Endothelial cell of umbilical vein (primary cell): ENCODE results near the gene ZNF195. TPM values are rescaled to one million over a fixed set of nuclear protein-coding genes. Genes with fewer than 3 reads are reported as not detected.

Experiments used
- BruUV-seq: library from RNA; stranded (reverse); fragments of 400-500 nt; replicated peaks from 2 replicates; lab custom pipeline; 2021; lab: Mats Ljungman, UMichigan
- CTCF ChIA-PET: fragments of 300-600, 350-600 bp; sonication (Branson Sonifier 250); formaldehyde crosslinking; loops from one replicate; lab custom pipeline; 2021; ENCODE audit warnings: antibody characterized with exemption, inconsistent platforms; lab: Charles Lee
- POLR2A ChIA-PET: fragments of 300-600, 350-600 bp; sonication (Branson Sonifier 250); formaldehyde crosslinking; loops from one replicate; lab custom pipeline; 2021; ENCODE audit warnings: antibody characterized with exemption, inconsistent platforms; lab: Charles Lee
- DNase-seq: peaks from one replicate; pipeline ENCODE4 v3.0.0-alpha.2; 2011; ENCODE audit warnings: low read depth, low spot score
- FAIRE-seq: peaks from 2 replicates; lab custom pipeline; 2011; peaks lifted over from hg19 to GRCh38; lab: Jason Lieb, UNC
- H2AFZ ChIP-seq: 2 replicates; pipeline ENCODE4 v1.6.0; 2012; ENCODE audit warnings: low read depth, low read length, control low read depth, inconsistent platforms
- H3K27ac ChIP-seq: 2 replicates; pipeline ENCODE4 v1.5.1; 2011; ENCODE audit warnings: low read depth, mild to moderate bottlenecking, control low read depth, low read length, moderate library complexity; ENCODE audit not compliant: insufficient read depth
- H3K27me3 ChIP-seq, 2 experiments: 2 replicates each; pipeline versions ENCODE4 v1.6.0 to v1.6.1; 2011; ENCODE audit warnings: low read length in 2 of 2, mixed read lengths in 1 of 2; ENCODE audit not compliant: control insufficient read depth in 2 of 2, insufficient read depth in 2 of 2
- H3K36me3 ChIP-seq, 2 experiments: 2 replicates in 1 of 2; 3 replicates in 1 of 2; pipeline ENCODE4 v1.5.1; 2011; ENCODE audit warnings: low read length in 2 of 2, mild to moderate bottlenecking in 1 of 2, moderate library complexity in 1 of 2; ENCODE audit not compliant: control insufficient read depth in 2 of 2, insufficient read depth in 2 of 2; ENCODE audit errors: extremely low read depth in 1 of 2
- H3K4me1 ChIP-seq: 3 replicates; pipeline ENCODE4 v1.5.1; 2011; ENCODE audit warnings: mild to moderate bottlenecking, low read length; ENCODE audit not compliant: control insufficient read depth, insufficient read depth; ENCODE audit errors: extremely low read depth
- H3K4me2 ChIP-seq: 2 replicates; pipeline ENCODE4 v1.6.1; 2011; ENCODE audit warnings: low read length, control low read depth, mixed read lengths; ENCODE audit not compliant: insufficient read depth
- H3K4me3 ChIP-seq, 3 experiments: fragments of 200-600 bp in 1 of 3; sonication (generic), shearing (Covaris generic) in 1 of 3; replicated peaks in 1 of 3; 2 replicates each; pipeline ENCODE4 v1.5.1; 2011 to 2016; ENCODE audit warnings: control low read depth in 3 of 3, low read length in 3 of 3, mild to moderate bottlenecking in 2 of 3, inconsistent platforms in 1 of 3, low read depth in 1 of 3, moderate library complexity in 1 of 3; ENCODE audit not compliant: insufficient read depth in 1 of 3
- H3K79me2 ChIP-seq: 2 replicates; pipeline ENCODE4 v1.6.0; 2012; ENCODE audit warnings: low read length, inconsistent platforms; ENCODE audit not compliant: control insufficient read depth, insufficient read depth
- H3K9ac ChIP-seq: replicated peaks from 2 replicates; pipeline ENCODE3; 2011; ENCODE audit warnings: low read length, control low read depth; ENCODE audit not compliant: insufficient read depth; ENCODE audit errors: extremely low read depth
- H3K9me1 ChIP-seq: replicated peaks from 3 replicates; pipeline ENCODE4 v1.6.0; 2011; ENCODE audit warnings: mild to moderate bottlenecking, low read length; ENCODE audit not compliant: control insufficient read depth, insufficient read depth; ENCODE audit errors: extremely low read depth
- H3K9me3 ChIP-seq: replicated peaks from 2 replicates; pipeline ENCODE4 v1.5.1; 2012; ENCODE audit warnings: low read length, inconsistent platforms; ENCODE audit not compliant: control insufficient read depth, insufficient read depth
- H4K20me1 ChIP-seq: replicated peaks from 2 replicates; pipeline ENCODE3; 2011; ENCODE audit warnings: mild to moderate bottlenecking, low read length; ENCODE audit not compliant: control insufficient read depth, insufficient read depth; ENCODE audit errors: extremely low read depth
- CTCF ChIP-seq, 2 donors: IDR thresholded peaks; 1 replicate in 1 of 2; 2 replicates in 1 of 2; pipeline ENCODE4 v1.5.1; 2011; ENCODE audit warnings: low read length in 2 of 2, mild to moderate bottlenecking in 2 of 2, moderate library complexity in 2 of 2, control low read depth in 1 of 2, inconsistent platforms in 1 of 2, low read depth in 1 of 2; ENCODE audit not compliant: insufficient read depth in 1 of 2; ENCODE audit errors: extremely low read depth in 1 of 2
- EZH2 ChIP-seq: IDR thresholded peaks from 2 replicates; pipeline ENCODE4 v1.6.1; 2012; ENCODE audit warnings: borderline replicate concordance, low read depth, mild to moderate bottlenecking, moderate library complexity, low read length, inconsistent platforms; ENCODE audit not compliant: severe bottlenecking
- FOS ChIP-seq: IDR thresholded peaks from 2 replicates; pipeline ENCODE4 v1.6.1; 2011; ENCODE audit warnings: mild to moderate bottlenecking, low read length, moderate library complexity, borderline replicate concordance; ENCODE audit not compliant: insufficient read depth
- GATA2 ChIP-seq: IDR thresholded peaks from 2 replicates; pipeline ENCODE4 v1.7.0; 2011; ENCODE audit warnings: low read depth, mild to moderate bottlenecking, moderate library complexity, mixed read lengths, low read length; ENCODE audit not compliant: insufficient read length, insufficient read depth
- JUN ChIP-seq: IDR thresholded peaks from 2 replicates; pipeline ENCODE4 v1.6.1; 2011; ENCODE audit warnings: borderline replicate concordance, low read depth; ENCODE audit not compliant: insufficient read length, insufficient read depth
- MYC ChIP-seq: IDR thresholded peaks from one replicate; pipeline ENCODE4 v1.6.1; 2011; ENCODE audit warnings: mild to moderate bottlenecking, low read depth, low read length
- POLR2A ChIP-seq: IDR thresholded peaks from 2 replicates; pipeline ENCODE4 v1.6.1; 2012; ENCODE audit warnings: low read depth, mild to moderate bottlenecking, control low read depth, low read length
- POLR2AphosphoS5 ChIP-seq: IDR thresholded peaks from 2 replicates; pipeline ENCODE4 v1.6.1; 2012; ENCODE audit warnings: low read depth, mild to moderate bottlenecking, control low read depth, low read length, moderate library complexity; ENCODE audit not compliant: insufficient read depth
- dilution Hi-C: fragments of 300-500 bp; cut with MboI; formaldehyde crosslinking; loops from one replicate; pipeline ENCODE4 v1.15.0; 2019; ENCODE audit warnings: low sequenced_read_pairs; ENCODE audit not compliant: extremely low pct_ligation_motif_present
- intact Hi-C: fragments of 100-400 bp; cut with micrococcal nuclease; formaldehyde crosslinking; loops from one replicate; pipeline ENCODE4 v1.10.0; 2022
- polyA plus RNA-seq, 4 experiments: library from polyadenylated mRNA; depleted of rRNA in 3 of 4; stranded (reverse) in 3 of 4; unstranded in 1 of 4; fragments of >200 nt; gene quantifications; 2 replicates each; pipeline versions ENCODE4 v1.2.1 to v1.2.3, GENCODE V29; 2011 to 2012; ENCODE audit warnings: missing spikeins in 1 of 4
- total RNA-seq: library from RNA; stranded (reverse); gene quantifications from 2 replicates; pipeline ENCODE4 v1.2.3, GENCODE V29; 2021
- TF ChIP-seq, protein P1 (sequence below): IDR thresholded peaks from 2 replicates; pipeline ENCODE4 v1.6.1; 2011; ENCODE audit not compliant: insufficient read depth, insufficient read length

Gene ZNF195
- total and polyA plus RNA-seq, 2 donors (not counting 3 experiments of a cell fraction or from before 2014, with no cell fraction given), result 12.8 to 32.5 TPM

DNA sequence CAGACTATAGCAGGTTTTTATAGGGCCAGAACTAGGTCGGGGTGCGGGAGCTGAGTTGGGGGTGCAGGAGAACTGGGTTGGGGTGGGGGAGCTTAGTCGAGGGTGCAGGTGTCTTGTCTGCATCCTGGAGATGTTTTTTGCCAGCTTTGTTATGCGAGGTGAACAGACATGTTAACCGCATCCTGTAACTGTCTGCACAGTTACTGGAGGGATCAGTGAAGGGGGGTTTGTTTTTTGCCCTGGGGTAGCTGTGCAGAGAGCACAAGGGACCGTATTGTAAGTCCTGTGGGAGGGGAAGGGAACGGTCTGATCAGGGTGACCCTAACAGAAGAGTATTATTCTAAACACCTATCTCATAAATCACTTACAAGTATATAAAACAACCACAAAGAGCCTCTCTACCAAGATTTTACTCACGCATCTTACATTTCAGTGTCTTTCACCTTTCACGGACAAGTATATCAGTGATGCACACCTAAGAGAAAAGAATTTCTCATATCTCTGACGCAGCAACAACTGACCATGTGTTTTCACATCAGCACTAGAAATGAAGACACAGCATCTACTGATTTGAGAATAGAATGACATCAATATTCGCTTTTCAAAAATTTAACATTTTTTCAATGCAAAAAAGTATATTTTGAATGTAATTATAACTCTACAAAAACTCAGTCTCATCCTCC is 20.8 kb downstream of the ZNF195 start:
- ChIA-PET POLR2A (no interaction called here), CTCF (no interaction called here)
- H3K36me3 ChIP-seq, result peaks cover 18 to 27% of the 10 kb centered on the region in 2 experiments
- H3K27ac ChIP-seq, result no peak overlapping the region
- DNase-seq, result no peak
- intact Hi-C loops (no loop called here), dilution Hi-C loops (no loop called here)
- no peaks in the 10 kb centered on the region for H3K9me1 ChIP-seq
- H2AFZ ChIP-seq, result no peak overlapping the region
- H3K4me2 ChIP-seq, result no peak overlapping the region
- no TSS peak for BruUV-seq
- H3K9me3 ChIP-seq, result peaks cover 15% of the 10 kb centered on the region
- no peaks in the 10 kb centered on the region for H3K27me3 ChIP-seq
- H3K4me3 ChIP-seq, result no peak overlapping the region
- H3K79me2 ChIP-seq, result no peaks in the 10 kb centered on the region
- H3K9ac ChIP-seq, result no peak overlapping the region
- FAIRE-seq, result no peak
- H3K4me1 ChIP-seq, result no peaks in the 10 kb centered on the region
- H4K20me1 ChIP-seq, result no peaks in the 10 kb centered on the region
- TF ChIP-seq CTCF (IDR thresholded peaks at IDR 0.05; ENCODE audit: extremely low read depth in 1 of 2, insufficient read depth in 1 of 2, low read depth in 1 of 2, low read length in 2 of 2) (no peak), JUN (no peak), MYC (no peak), FOS (no peak), POLR2AphosphoS5 (no peak), EZH2 (no peak), GATA2 (no peak), POLR2A (no peak)
- TF ChIP-seq, protein P1, sequence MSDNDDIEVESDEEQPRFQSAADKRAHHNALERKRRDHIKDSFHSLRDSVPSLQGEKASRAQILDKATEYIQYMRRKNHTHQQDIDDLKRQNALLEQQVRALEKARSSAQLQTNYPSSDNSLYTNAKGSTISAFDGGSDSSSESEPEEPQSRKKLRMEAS, result no peak
